NCI-H2227 treated with DMSO at 0.1 percent for 48 hours (cell line): ENCODE measurements around the gene ABCC12.
A peak's percentile ranks its signal among the peaks of the same experiment; 100 is the strongest.

Experiments used
- DNase-seq: peaks from one replicate; lab custom pipeline; 2025; lab: John Stamatoyannopoulos, UW

Gene ABCC12

GRCh38 chr16:48165961-48166578 is 10.3 kb upstream of the ABCC12 start:
- DNase-seq: no peak

- DNase-seq: peak; percentile 57
These were observed 9.3 kb upstream of the ABCC12 start for GRCh38 chr16:48164907-48165715.

GRCh38 chr16:48162839-48163410 is 7.1 kb upstream of the ABCC12 start:
- DNase-seq: no peak

- DNase-seq: no peak
These were observed 6.1 kb upstream of the ABCC12 start for GRCh38 chr16:48161906-48162305.

- no peak for DNase-seq
These were observed 4.8 kb upstream of the ABCC12 start for GRCh38 chr16:48160575-48160974.

- DNase-seq: no peak
These were observed 2.5 kb upstream of the ABCC12 start for GRCh38 chr16:48158296-48158695.

GRCh38 chr16:48157794-48158193 is 2.0 kb upstream of the ABCC12 start:
- DNase-seq: no peak

- no peak for DNase-seq
These were observed 1.5 kb upstream of the ABCC12 start for GRCh38 chr16:48157302-48157701.

- DNase-seq: no peak
These were observed 1.0 kb upstream of the ABCC12 start for GRCh38 chr16:48156790-48157209.

- DNase-seq: no peak
These were observed 2.0 kb downstream of the ABCC12 start for GRCh38 chr16:48153774-48154173.

GRCh38 chr16:48152226-48152625 is 3.6 kb downstream of the ABCC12 start:
- DNase-seq: no peak

GRCh38 chr16:48150707-48151106 is 5.1 kb downstream of the ABCC12 start:
- DNase-seq: no peak

- DNase-seq: no peak
These were observed 9.1 kb downstream of the ABCC12 start for GRCh38 chr16:48146710-48147109.

GRCh38 chr16:48146131-48146530 is 9.7 kb downstream of the ABCC12 start:
- DNase-seq: no peak

GRCh38 chr16:48143812-48144368 is 11.9 kb downstream of the ABCC12 start:
- DNase-seq: no peak

GRCh38 chr16:48140821-48141220 is 15.0 kb downstream of the ABCC12 start:
- no peak for DNase-seq

GRCh38 chr16:48139517-48139916 is 16.3 kb downstream of the ABCC12 start:
- no peak for DNase-seq

GRCh38 chr16:48138543-48138942 is 17.2 kb downstream of the ABCC12 start:
- DNase-seq: no peak

GRCh38 chr16:48137822-48138221 is 18.0 kb downstream of the ABCC12 start:
- DNase-seq: no peak

GRCh38 chr16:48136547-48137360 is 19.0 kb downstream of the ABCC12 start:
- no peak for DNase-seq

- DNase-seq: no peak
These were observed 22.2 kb downstream of the ABCC12 start for GRCh38 chr16:48133455-48134211.
